GM18499 (cell line): Measurements from ENCODE around the gene NPM3.

Experiments
- ATAC-seq: cut with Tn5 transposase; IDR thresholded peaks from one replicate; pipeline ENCODE4 v1.9.1; 2021; ENCODE audit warnings: moderate number of reproducible peaks; ENCODE audit not compliant: insufficient read depth, unreplicated experiment

Gene NPM3

DNA sequence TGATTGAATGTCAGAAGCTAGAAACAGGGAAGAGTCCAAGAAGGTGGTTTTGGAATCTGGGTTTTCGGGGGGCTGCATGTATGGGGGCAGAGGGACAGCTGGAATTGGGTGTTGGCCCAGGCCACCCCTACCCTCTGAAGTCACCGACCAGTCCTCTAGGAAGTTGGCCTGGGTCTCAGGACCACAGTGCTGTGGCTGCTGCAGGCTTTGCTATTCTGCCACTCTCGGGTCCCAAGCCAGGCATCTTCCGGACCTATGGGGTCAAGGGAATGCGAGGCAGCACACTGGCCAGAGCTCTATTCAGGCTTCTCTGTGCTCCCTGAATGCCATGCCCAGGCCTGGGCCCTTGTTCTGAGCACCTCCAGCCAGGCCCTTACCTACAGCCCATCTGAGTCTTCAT is 20.5 kb downstream of the NPM3 start:
- no peak for ATAC-seq

DNA sequence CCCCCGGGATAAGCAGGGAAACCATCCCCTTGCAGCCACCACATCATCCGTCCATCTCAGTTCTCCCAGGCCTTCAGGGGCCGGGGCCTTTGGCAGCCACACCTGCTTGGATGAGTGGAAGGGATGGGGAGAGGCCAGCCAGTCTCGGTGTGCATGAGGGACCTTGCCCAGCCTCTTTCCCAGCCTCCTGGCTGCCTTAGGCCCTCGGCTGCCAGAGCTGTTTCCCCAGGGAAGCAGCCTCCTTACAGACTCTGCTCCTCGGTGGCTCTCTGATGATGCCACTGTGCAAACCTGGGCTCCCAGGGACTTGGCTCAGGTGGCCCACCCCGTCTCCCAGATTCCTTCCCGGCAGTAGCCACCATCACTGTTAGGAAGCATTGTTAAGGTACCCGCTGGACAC is 22.0 kb downstream of the NPM3 start:
- no peak for ATAC-seq

- no peak for ATAC-seq
These were observed 22.7 kb downstream of the NPM3 start for GRCh38 chr10:101760510-101760909.

DNA sequence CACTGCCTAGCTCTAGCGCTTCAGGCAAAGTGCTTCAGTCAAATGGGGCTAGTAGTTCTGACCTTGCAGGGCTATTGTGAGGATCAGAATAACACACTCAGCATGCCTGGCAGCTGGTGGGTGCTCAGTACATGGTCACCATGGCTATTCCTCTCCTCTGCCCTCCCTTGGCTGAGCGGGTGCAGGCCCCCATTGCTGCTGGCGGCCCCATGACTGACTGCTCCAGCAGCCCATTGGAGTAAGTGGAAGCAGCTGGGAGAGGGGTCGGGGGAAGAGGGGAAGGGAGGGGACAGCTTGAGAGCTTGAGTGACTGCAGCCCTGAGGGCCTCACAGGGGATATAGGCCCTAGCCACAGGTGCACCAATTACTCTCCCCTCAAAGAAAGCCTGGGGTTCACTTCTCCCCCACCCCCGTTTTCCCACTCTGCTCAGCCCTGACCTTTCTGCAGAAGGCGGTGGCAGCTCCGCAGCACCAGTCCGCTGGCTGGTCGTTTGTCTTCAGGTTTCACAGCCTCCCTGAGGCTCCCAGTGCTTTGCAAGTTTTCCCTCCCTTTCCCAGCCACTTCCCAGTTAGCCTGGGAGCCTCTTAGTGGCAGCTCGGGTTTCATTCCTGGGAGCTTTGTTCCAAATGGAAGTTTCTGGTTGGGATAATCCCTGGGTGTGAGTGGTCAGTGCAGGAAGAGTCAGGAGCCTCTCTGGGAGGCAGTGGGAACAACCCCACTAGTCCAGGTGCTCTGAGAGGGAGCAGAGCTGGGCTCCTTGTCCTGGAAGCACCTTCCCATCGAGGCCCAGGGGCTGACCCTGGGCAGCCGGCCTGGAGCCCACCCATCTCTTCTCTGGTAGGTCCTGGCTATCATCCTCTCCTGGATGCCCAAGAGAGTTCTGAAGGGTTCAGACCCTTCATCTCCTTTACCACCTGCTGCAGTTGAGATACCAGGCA is 23.7 kb downstream of the NPM3 start:
- ATAC-seq = no peak

DNA sequence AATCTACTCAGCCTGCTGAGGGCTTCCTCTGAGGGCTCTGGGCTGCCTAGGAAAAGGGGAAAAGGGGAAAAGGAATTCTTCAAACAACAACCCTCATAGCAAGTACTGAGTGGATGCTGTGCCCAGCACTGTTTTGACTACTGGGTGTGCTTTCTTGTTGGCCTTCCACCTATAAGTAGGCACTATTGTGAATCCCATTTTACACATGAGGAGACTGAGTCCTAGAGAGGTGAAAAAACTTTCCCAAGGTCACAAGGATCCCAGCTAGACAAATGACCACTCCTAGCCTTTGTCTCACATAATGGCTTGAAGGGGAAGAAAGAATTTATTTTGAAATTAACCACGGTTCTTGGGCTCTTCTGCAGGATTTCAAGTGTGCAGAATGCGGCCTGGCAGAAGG is 24.4 kb downstream of the NPM3 start:
- ATAC-seq = no peak

DNA sequence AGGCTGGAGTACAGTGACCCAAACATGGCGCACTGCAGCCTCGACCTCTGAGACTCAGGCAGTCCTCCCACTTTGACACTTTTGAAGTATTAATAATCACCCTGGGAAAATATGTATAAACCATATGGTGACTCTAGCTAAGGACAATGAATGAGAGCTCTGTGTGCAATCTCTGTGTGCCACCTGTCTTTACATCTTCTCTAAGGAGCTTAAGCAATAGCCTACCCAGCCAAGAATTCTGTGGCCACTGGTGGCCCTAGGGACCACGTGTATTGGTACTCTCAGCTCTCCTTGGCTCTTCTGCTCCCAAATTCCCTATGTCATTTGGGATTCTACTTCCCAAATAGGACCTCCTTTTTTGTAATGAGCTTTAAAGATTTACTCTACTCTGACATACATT is 31.0 kb downstream of the NPM3 start:
- ATAC-seq = no peak

DNA sequence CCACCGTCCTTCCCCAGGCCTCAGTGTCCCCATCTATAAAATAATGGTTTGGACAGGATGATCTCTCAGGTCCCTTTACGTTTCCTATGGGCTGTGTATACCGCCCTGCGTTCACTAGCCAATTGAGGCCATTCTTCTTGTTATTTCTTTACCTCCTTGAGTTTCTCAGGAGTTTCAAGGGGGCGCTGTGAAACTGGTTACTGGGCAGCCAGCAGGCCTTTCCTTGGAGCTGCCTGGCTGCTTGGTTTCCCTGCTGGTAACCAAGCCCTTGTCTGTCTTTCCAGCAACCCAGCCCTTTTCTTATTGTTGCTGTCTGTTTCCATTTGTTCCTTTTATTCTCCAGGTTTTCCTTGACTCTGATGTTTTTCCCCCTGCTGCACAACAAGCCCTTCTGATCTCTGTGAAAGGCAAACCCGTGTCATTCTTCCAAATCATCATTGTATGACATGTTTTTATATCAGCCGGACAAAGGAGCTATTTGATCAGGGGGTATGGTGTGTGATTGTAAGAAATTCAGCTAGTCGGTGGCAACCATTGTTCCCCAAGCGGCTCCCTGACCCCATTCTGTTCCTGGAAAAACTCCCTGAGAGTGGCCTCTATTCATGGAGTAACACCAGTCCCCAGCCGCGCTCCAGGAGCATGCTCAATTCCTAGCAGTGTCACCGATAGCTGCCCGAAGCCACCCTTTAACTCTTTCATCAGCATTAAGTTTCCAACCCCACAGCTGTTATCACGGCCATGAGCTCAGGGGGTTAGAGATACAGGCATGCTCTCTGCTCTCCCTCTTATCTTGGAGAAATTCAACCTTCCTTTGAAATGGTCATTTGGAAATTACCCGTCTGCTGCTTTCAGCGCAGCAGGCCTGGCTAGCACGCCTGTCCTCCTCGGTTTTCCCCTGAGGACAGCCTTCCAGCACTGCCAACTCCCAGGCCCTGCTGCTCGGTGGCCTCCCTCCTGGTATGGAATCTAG is 33.9 kb downstream of the NPM3 start:
- no peak for ATAC-seq

- no peak for ATAC-seq
These were observed 34.8 kb downstream of the NPM3 start for GRCh38 chr10:101748496-101748895.

GRCh38 chr10:101745074-101745696 is 38.1 kb downstream of the NPM3 start:
- no peak for ATAC-seq

GRCh38 chr10:101744267-101744666 is 39.0 kb downstream of the NPM3 start:
- ATAC-seq = no peak

DNA sequence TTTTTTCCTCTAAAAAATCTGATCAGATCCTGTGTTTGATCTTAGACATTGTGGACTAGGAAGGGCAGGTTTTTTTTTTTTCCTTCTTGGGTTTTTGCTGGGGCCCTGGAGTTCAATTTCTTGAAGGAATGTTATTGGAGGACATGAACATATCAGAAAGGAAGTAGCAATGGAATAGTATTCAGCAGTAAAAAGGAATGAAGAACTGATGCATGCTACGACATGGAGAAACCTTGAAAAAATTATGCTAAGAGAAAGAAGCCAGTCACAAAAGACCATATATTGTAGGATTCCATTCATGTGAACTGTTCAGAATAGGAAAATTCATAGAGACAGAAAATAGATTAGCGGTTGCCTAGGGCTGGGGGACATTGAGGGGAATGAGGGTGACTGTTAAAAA is 41.3 kb downstream of the NPM3 start:
- no peak for ATAC-seq

DNA sequence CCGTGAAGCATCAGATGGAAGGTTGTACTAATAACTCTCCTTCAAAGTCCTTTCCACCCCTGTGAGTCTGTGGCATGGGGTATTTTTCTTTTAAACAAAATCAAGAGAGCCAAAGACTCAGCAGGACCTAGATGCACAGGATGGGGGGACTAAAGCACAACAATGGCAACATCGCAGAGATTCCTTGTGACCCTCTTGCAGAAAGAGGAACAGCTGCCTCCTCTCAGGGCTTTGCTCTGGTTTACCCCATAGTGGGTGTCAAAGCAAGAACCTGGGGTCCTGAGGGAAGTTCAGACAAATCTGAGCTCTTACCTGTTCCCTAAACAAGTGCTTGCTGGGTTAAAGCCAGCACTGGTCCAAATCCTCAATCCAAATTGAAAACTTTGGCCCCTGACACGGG is 46.6 kb downstream of the NPM3 start:
- ATAC-seq = no peak

GRCh38 chr10:101732096-101732495 is 51.1 kb downstream of the NPM3 start:
- ATAC-seq = no peak
